Omental fat pad (tissue), 4 donors: Measurements from ENCODE around the gene TWSG1. TPM values are rescaled to one million over a fixed set of nuclear protein-coding genes. Genes with fewer than 3 reads are reported as not detected.
"Not testable (repeated sequence)": the region's sequence is repeated elsewhere in the genome, so short reads cannot be mapped to it uniquely, and the experiment has no call there.

Experiments
- ATAC-seq: fragments of 150-250 bp; one replicate; pipeline ENCODE4 v1.9.1; 2016; ENCODE audit warnings: mild to moderate bottlenecking, moderate library complexity; ENCODE audit not compliant: low FRiP score
- DNase-seq: peaks from one replicate; pipeline ENCODE4 v3.0.0-alpha.2; 2019; ENCODE audit warnings: low spot score
- CTCF ChIP-seq, 3 donors: fragments of 450-650 bp; IDR thresholded peaks; one replicate each; pipeline ENCODE4 v1.5.1; 2016 to 2017; ENCODE audit warnings: antibody characterized with exemption in 3 of 3, mild to moderate bottlenecking in 3 of 3, moderate library complexity in 2 of 3
- total RNA-seq, 4 donors: library from RNA; depleted of rRNA; stranded (reverse); fragments of >200 nt; gene quantifications; one replicate each; pipeline ENCODE4 v1.1.0, GENCODE V29; 2016

The TWSG1 gene
- total RNA-seq, 4 donors from 2014 or later, result 21.0 to 30.4 (median 27.4) TPM

- no peak for TF ChIP-seq CTCF (IDR thresholded peaks at IDR 0.05)
- DNase-seq (no peak), ATAC-seq (no peak)
Measured at GRCh38 chr18:9362869-9363268, 28.3 kb downstream of the TWSG1 start.

GRCh38 chr18:9364242-9364641 is 29.7 kb downstream of the TWSG1 start:
- DNase-seq (no peak), ATAC-seq (no peak)
- TF ChIP-seq CTCF (IDR thresholded peaks at IDR 0.05), result no peak

GRCh38 chr18:9365406-9365805 is 30.8 kb downstream of the TWSG1 start:
- ATAC-seq, result no peak
- TF ChIP-seq CTCF (IDR thresholded peaks at IDR 0.05), result no peak
- DNase-seq, result no peak

- ATAC-seq (peak; percentile 61), DNase-seq (no peak)
- no peak for TF ChIP-seq CTCF (IDR thresholded peaks at IDR 0.05)
Measured at GRCh38 chr18:9366126-9366714, 31.6 kb downstream of the TWSG1 start.

GRCh38 chr18:9373254-9373653 is 38.7 kb downstream of the TWSG1 start:
- ATAC-seq, DNase-seq: not testable (repeated sequence)

GRCh38 chr18:9379118-9379517 is 44.5 kb downstream of the TWSG1 start:
- no peak for DNase-seq
- no peak for TF ChIP-seq CTCF (IDR thresholded peaks at IDR 0.05)
- no peak for ATAC-seq

GRCh38 chr18:9380101-9380500 is 45.5 kb downstream of the TWSG1 start:
- TF ChIP-seq CTCF (IDR thresholded peaks at IDR 0.05), result no peak
- no peak for ATAC-seq
- no peak for DNase-seq
